Ovary (tissue), 9 donors: Measurements from ENCODE around the gene VPS11. TPM values are rescaled to one million over a fixed set of nuclear protein-coding genes. Genes with fewer than 3 reads are reported as not detected.

Source experiments
- DNase-seq, 5 donors: peaks; one replicate each; pipeline ENCODE4 v3.0.0-alpha.2; 2019 to 2020
- H3K27ac ChIP-seq, 2 donors: fragments of 200-600 bp; one replicate each; pipeline versions ENCODE4 v1.5.1 to v1.8.0; 2019 to 2022
- H3K27me3 ChIP-seq: fragments of 200-600 bp; one replicate; pipeline ENCODE4 v1.8.0; 2022
- H3K36me3 ChIP-seq: fragments of 200-600 bp; sonication (generic); one replicate; pipeline ENCODE4 v1.5.1; 2019
- H3K4me1 ChIP-seq: one replicate; pipeline ENCODE4 v1.8.1; 2013; ENCODE audit warnings: mild to moderate bottlenecking, moderate library complexity; ENCODE audit not compliant: insufficient read depth
- H3K4me3 ChIP-seq: fragments of 200-600 bp; sonication (generic); one replicate; pipeline ENCODE4 v1.5.1; 2017
- H3K9me3 ChIP-seq, 2 donors: fragments of 200-600 bp in 1 of 2; sonication (generic) in 1 of 2; one replicate each; pipeline versions ENCODE4 v1.5.1 to v1.8.1; 2013 to 2019; ENCODE audit warnings: mild to moderate bottlenecking in 1 of 2, moderate library complexity in 1 of 2
- EP300 ChIP-seq: sonication (generic); formaldehyde crosslinking; IDR thresholded peaks from one replicate; pipeline ENCODE4 v1.6.1; 2017; ENCODE audit warnings: antibody characterized with exemption
- POLR2A ChIP-seq: fragments of 450-650 bp; IDR thresholded peaks from one replicate; pipeline ENCODE4 v1.6.1; 2017; ENCODE audit warnings: antibody characterized with exemption, mild to moderate bottlenecking, moderate library complexity
- WGBS, 3 donors: extraction: QIAGEN DNeasy Blood & Tissue Kit in 1 of 3; methylation state at CpG; one replicate each; pipeline versions ENCODE4 v1.1.5 to v1.1.7; 2013 to 2017; 5-methylcytosine and 5-hydroxymethylcytosine counted together
- intact Hi-C, 4 donors: fragments of 100-400 bp; cut with DNase I; formaldehyde crosslinking; loops; one replicate each; pipeline versions ENCODE4 v1.11.0 to v1.15.1; 2022 to 2023
- polyA plus RNA-seq, 2 donors: library from polyadenylated mRNA; stranded (reverse); fragments of 200-250 nt in 1 of 2; fragments of 350-450 nt in 1 of 2; fragmentation: Illumina TruSeq in 1 of 2; extraction: RNeasy Lipid Tissue Mini Kit (QIAGEN cat#74804) in 1 of 2; gene quantifications; one replicate each; pipeline ENCODE4 v1.2.3, GENCODE V29; 2013 to 2014
- total RNA-seq, 7 donors: library from RNA; depleted of rRNA in 2 of 7; stranded (reverse); fragments of >200 nt in 2 of 7; fragmentation: NEBNext Ultra II Directional in 3 of 7; extraction: Animal tissue kit (Norgen Biotek cat#: 25700) in 3 of 7; gene quantifications; one replicate each; pipeline versions ENCODE4 v1.1.0 to v1.2.4, GENCODE V29; 2016 to 2023
- TF ChIP-seq, protein P1 (sequence below), 3 donors: fragments of 450-650 bp in 2 of 3; fragments of 200-600 bp in 1 of 3; IDR thresholded peaks; one replicate each; pipeline versions ENCODE4 v1.5.1 to v1.8.0; 2016 to 2022; ENCODE audit warnings: antibody characterized with exemption in 3 of 3, mild to moderate bottlenecking in 1 of 3
- donor health status: DM: no; HTN: no; CAD: no; lungs with moderate emphysema.
- donor health status: DM: no; HTN: no; CAD: no.
- donor health status: Bipolar disorder and iron deficiency.
- donor health status: DM: yes; HTN: yes; CAD: no.
- donor health status: DM: no; HTN: no; CAD: no.
- donor health status: DM: yes; HTN: yes; CAD: no.

Gene VPS11
- total and polyA plus RNA-seq, 9 donors = 24.3 to 47.8 (median 35.8) TPM

DNA sequence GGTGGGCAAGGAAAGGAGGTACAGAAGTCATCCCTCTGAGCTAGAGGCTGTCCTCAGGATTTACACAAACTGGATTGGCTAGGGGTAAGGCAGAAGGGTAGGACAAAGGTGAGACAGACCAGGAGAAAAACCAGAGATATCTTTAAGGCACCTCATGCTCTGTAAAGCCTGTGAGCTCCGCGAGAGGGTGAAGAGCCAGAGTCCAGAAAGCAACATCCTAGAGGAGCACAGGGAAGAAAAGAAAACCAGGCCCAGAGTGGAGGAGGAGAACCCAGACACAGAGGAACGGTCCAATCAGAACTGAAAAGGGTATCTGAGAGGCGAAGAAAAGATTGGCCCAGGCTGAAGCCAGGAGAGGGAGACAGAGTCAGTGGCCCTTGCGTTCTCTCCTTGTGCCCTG is 42.1 kb upstream of the VPS11 start:
- no peaks in the 10 kb centered on the region for H3K27me3 ChIP-seq
- TF ChIP-seq EP300 (no peak), POLR2A (no peak)
- TF ChIP-seq, protein P1, sequence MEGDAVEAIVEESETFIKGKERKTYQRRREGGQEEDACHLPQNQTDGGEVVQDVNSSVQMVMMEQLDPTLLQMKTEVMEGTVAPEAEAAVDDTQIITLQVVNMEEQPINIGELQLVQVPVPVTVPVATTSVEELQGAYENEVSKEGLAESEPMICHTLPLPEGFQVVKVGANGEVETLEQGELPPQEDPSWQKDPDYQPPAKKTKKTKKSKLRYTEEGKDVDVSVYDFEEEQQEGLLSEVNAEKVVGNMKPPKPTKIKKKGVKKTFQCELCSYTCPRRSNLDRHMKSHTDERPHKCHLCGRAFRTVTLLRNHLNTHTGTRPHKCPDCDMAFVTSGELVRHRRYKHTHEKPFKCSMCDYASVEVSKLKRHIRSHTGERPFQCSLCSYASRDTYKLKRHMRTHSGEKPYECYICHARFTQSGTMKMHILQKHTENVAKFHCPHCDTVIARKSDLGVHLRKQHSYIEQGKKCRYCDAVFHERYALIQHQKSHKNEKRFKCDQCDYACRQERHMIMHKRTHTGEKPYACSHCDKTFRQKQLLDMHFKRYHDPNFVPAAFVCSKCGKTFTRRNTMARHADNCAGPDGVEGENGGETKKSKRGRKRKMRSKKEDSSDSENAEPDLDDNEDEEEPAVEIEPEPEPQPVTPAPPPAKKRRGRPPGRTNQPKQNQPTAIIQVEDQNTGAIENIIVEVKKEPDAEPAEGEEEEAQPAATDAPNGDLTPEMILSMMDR (IDR thresholded peaks at IDR 0.05) = no peak
- H3K27ac ChIP-seq = no peak overlapping the region
- no peak for DNase-seq
- intact Hi-C loops = no loop called here
- peaks cover 2% of the 10 kb centered on the region for H3K4me1 ChIP-seq
- H3K4me3 ChIP-seq = no peak overlapping the region
- no peaks in the 10 kb centered on the region for H3K9me3 ChIP-seq
- 76 to 88% (median 77%) methylated on average over 5 of the region's 5 CpGs for WGBS, 3 donors
- H3K36me3 ChIP-seq = no peaks in the 10 kb centered on the region

DNA sequence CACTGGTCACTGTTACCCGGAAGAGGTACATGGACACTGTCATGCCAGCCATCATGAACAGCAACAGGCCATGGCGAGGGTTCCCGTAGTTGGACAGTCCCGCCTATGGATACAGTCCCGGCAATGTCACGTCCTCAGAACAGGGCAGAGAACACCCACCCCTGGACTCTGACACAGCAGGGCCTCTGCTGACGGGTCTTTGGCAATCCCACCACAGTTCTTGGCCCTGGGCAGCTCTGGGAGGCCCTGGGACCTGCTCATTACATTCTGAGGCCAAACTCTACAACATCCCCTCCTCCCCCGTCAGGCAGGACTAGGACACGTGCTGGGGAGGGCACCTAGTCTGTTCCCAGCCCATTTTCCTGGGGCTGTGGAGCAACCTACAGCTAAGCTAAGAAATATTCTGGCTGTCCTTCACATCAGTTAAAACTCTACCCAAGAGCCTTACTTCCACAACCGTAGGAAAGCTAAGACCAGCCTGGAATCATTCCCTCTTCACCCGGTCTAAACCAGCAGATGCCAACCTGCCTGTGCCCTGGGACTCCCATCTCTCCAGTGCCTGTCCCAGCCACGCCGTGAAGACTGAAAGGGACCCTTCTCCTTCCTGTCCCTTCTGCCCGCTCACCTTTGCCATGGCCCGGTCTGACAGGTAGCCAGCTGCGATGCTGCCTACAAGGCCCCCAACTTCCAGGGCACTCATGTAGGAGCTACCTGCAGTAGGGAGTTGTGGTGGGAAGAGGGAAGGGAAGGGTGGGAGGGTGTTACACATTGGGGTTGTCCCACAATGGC is 41.4 kb upstream of the VPS11 start:
- Histone ChIP-seq H3K4me3 (no peak overlapping the region), H3K36me3 (no peaks in the 10 kb centered on the region), H3K27ac (no peak overlapping the region), H3K9me3 (no peaks in the 10 kb centered on the region), H3K4me1 (peaks cover 2% of the 10 kb centered on the region), H3K27me3 (no peaks in the 10 kb centered on the region)
- no peak for TF ChIP-seq EP300
- no peak for TF ChIP-seq POLR2A
- TF ChIP-seq, protein P1 (IDR thresholded peaks at IDR 0.05) = no peak
- intact Hi-C loops = no loop called here
- 82 to 86% (median 82%) methylated on average over 16 of the region's 16 CpGs for WGBS, 3 donors
- DNase-seq = no peak

DNA sequence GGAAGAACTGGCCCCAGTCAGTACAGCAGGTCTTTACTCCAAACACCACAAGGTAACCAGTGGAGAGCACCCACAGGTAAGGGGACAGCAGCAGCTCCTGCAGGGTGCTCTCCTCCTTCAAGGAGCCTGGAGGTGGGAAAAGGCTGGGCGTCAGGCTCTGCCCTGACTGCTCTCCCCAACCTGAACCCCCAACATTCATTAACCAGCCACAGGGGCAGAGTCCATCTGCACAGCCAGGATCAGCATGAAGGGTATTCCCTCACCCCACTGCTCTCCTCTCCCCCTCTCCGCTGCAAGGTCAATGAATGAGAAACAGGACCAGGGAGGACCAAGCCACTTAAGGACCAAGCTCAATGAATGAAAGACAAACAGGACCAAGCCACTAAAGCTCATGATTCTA is 40.6 kb upstream of the VPS11 start:
- intact Hi-C loops = no loop called here
- WGBS, 3 donors = 96% methylated on average over 2 of the region's 2 CpGs
- Histone ChIP-seq H3K27ac (no peak overlapping the region), H3K27me3 (no peaks in the 10 kb centered on the region), H3K36me3 (no peaks in the 10 kb centered on the region), H3K4me3 (no peak overlapping the region), H3K9me3 (no peaks in the 10 kb centered on the region), H3K4me1 (peaks cover 2% of the 10 kb centered on the region)
- DNase-seq = no peak
- no peak for TF ChIP-seq POLR2A
- TF ChIP-seq EP300 = no peak
- TF ChIP-seq, protein P1 (IDR thresholded peaks at IDR 0.05) = no peak

DNA sequence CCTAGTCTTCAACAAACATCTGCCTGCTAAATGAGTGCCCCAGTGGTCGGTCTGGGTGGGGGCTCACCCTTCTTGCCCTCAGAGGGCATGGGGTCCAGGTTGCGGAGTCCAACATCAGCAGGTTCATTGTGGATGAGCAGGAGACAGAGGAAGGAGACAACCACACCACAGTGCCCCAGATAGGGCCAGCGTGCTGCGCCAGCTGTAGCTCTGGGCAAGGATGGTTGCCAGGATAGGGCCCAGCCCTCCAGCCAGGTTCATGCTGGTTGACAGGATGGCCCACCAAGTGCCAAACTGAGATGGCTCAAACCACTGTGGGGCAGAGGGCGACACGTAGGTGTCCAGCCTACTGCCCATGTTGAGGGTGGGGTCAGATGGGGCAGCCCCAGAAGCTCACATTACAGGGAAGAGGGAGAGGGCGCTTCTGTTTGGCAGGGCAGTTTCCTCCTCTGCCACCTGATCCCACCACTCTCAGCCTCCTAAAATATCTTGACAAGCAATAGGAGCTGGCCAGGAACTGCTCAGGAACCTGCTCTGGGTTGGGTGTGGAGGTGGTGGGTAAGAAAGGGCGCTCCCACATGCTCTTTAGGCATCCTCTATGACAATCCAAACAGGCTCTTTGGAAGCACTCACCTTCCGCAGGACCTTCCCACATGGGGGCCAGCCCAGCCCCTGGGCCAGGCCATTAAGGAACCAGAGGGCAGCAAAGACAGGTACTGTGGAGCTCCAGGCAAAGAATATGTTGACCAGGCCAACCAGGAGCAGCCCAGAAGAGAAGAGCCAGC is 39.9 kb upstream of the VPS11 start:
- no peaks in the 10 kb centered on the region for H3K27me3 ChIP-seq
- intact Hi-C loops = no loop called here
- TF ChIP-seq, protein P1 (IDR thresholded peaks at IDR 0.05) = no peak
- TF ChIP-seq POLR2A (no peak), EP300 (no peak)
- no peak overlapping the region for H3K4me3 ChIP-seq
- no peaks in the 10 kb centered on the region for H3K36me3 ChIP-seq
- H3K27ac ChIP-seq = no peak overlapping the region
- DNase-seq = no peak
- 89 to 95% (median 95%) methylated on average over 9 of the region's 9 CpGs for WGBS, 3 donors
- H3K4me1 ChIP-seq = peaks cover 2% of the 10 kb centered on the region
- H3K9me3 ChIP-seq = no peaks in the 10 kb centered on the region
